Heart left ventricle (tissue), 13 donors: ENCODE measurements around the gene C2CD5.

Experiments
- CTCF ChIP-seq, 12 donors: fragments of 200-600 bp; sonication (generic) in 4 of 12; IDR thresholded peaks; one replicate each; pipeline versions ENCODE4 v1.5.0 to v1.8.0; 2018 to 2022; ENCODE audit warnings: antibody characterized with exemption in 12 of 12, mild to moderate bottlenecking in 5 of 12
- POLR2A ChIP-seq, 2 donors: fragments of 450-650 bp; IDR thresholded peaks; one replicate each; pipeline ENCODE4 v1.6.1; 2017; ENCODE audit warnings: antibody characterized with exemption in 2 of 2, mild to moderate bottlenecking in 2 of 2, moderate library complexity in 2 of 2
- donor health status: ischemic (EF 13 %, LVEDD 7.1; RV severe dilation, severe dysfunction).
- donor health status: DM: no; HTN: yes; CAD: no.
- donor health status: DM: no; HTN: no; CAD: no.
- donor health status: ischemic (EF 25% LVEDD 6.9; RV normal size, moderate dysfunction).
- donor health status: ischemic (EF 25% LVEDD 5.7; RV mildly dilated, moderate dysfunction).
- donor health status: ischemic (EF 35%, LVEDD 5.7; RV mildly dilated, moderate dysfunction).
- donor health status: nonischemic (EF 11% LVEDD 7.7; RV severe dilation, severe dysfunction).
- donor health status: DM: yes; HTN: yes; CAD: no.
- donor health status: PGD.
- donor health status: ischemic (EF 29% LVEDD 5.4; RV normal size, mild dysfunction).
- donor health status: nonischemic (EF 23%, LVEDD 6.1; RV moderate dilation, normal function).

- TF ChIP-seq CTCF (IDR thresholded peaks at IDR 0.05) = no peak
- TF ChIP-seq POLR2A (IDR thresholded peaks at IDR 0.05) = no peak
Measured at GRCh38 chr12:22543246-22544037, 900 bp downstream of the C2CD5 start.
